Left hindlimb (tissue), 1 donor: ENCODE data around the gene C3.
"Not testable (repeated sequence)": the region's sequence is repeated elsewhere in the genome, so short reads cannot be mapped to it uniquely, and the experiment has no call there.

Experiments used
- DNase-seq: peaks from one replicate; pipeline ENCODE4 v3.0.0-alpha.2; 2018

Gene C3

GRCh38 chr19:6720369-6721137, at the start of gene C3:
C3 (minus strand) TSS chr19:6720650; CDS start chr19:6720589, 61 bp downstream.
- no peak for DNase-seq

DNA sequence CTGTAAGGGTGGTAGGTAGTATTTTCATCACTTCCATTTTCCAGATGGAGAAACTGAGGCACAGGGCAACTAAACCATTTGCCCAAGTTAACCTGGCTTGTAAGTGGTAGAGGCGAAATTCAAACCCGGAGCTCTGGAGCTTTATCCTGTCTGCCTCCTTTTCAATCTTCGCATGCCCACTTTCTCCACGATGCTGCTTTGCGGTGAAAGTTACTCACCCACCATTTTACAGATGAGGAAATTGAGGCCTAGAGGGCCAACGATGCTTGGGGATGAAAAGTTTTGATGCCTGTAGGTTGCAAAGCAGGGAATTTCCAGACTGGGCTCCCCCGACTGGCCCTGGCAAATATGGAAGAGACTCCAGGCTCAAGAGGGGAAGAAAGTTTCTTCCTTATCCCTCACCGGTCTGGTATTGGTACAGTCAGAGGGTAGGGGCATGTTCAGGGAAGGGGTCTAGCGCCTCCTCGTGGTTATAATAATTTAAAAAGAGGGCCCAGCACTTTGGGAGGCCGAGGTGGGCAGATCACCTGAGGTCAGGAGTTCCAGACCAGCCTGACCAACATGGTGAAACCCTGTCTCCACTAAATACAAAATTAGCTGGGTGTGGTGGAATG, 48.7 kb upstream of the C3 start:
- DNase-seq = no peak

- DNase-seq = no peak
These were observed 47.9 kb upstream of the C3 start for GRCh38 chr19:6768236-6768785.

GRCh38 chr19:6767357-6768235, 47.1 kb upstream of the C3 start, which contains the start of gene SH2D3A:
SH2D3A (minus strand) TSS chr19:6767435; CDS start chr19:6763748, 3,687 bp downstream.
- DNase-seq = no peak

GRCh38 chr19:6767081-6767356, 46.6 kb upstream of the C3 start:
- no peak for DNase-seq

DNA sequence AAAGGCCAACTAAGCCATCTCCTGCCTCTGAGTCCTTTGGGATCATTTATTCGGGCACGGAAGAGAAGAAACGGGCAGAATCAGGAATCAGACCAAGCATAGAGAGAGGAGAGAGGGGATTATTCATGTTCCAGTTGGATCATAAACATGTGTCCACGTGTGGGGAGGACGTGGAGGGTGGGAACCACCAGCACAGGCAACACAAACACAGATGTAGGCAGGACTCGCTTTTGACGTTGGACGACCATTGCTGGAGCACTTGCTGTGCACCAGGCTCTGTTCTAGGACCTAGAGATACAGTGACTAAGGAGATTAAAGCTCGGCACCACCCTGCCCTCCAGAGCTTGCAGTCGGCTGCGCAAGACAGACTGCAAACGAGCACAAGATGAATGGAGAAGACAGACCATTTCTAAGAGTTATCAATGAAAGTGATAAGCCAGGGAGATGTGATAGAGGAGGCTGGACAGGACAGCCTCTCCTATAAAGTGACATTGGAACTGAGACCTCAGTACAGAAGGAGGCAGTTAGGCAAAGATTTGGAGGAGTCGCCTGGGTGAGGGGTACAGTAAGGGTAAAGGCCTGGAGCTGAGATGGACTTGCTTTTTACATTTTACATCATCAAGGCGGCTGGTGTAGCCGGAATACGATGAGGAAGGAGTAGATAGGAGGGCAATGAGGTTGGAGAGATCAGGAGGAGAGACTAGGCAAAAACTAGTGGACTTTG, 46.1 kb upstream of the C3 start:
- DNase-seq = no peak

- no peak for DNase-seq
These were observed 45.4 kb upstream of the C3 start for GRCh38 chr19:6765738-6766356.

- DNase-seq = not testable (repeated sequence)
These were observed 41.9 kb upstream of the C3 start for GRCh38 chr19:6762253-6762797.

- no peak for DNase-seq
These were observed 40.7 kb upstream of the C3 start for GRCh38 chr19:6761053-6761676.

- DNase-seq = no peak
These were observed 40.2 kb upstream of the C3 start for GRCh38 chr19:6760606-6761005.

DNA sequence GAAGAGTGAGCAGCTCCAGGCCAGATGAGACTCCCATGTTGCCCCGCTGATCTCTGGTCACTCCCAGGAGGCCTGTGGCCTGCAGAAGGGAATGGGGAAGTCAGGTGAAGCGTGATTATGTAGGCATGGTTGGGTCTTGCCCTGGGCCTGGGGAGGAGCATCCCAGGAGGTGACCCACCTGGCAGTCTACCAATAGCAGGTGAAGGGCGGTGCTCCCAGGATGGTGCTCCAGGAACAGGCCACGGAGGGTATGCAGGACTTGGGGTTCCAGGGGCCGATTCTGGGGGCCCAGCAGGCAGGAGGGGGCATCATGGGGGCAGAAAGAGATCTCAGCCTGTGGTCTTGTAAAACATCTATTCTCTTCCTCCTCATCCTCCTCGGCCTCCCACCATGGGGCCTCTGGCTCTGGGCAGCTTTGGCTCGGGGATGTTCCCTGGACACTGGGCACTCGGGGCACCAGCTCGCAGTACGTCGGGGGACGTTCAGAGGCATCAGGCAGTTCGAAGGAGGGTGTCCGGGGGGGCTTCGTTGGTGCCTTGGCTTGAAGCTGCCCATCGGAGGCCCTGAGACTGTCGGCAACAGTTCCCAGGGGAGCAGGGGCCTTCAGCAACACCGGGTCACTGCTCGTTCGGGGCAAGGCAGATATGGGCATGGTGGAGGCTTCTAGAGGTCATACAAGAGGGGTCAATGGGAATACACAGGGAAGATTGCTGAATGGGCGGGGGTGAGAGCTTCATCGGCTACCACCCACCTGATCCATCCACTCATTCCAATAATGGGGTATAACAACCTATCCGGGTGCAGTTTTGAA, 34.4 kb upstream of the C3 start:
- DNase-seq = no peak

DNA sequence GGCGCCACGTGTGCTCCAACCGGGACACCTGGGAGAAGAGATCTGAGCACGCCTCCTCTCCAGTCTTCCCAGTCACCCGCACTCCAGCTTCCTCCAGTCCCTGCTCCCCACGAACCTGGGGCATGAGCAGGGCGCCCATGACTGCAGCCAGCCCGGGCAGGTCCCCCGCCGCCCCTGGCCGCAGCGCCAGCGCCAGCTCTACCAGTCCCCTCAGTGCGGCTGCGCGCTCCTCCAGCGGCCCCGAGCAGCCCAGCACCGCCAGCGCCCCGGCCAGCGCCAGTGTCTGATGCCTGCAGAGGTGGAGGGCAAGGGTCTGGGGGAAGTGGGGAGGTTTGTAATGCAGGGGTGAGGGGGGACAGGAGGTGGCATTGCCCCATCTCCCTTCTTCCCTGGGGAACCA, 33.7 kb upstream of the C3 start:
- DNase-seq = no peak

GRCh38 chr19:6753178-6754031, 33.0 kb upstream of the C3 start:
- DNase-seq = peak; percentile 64

GRCh38 chr19:6752256-6753177, 32.1 kb upstream of the C3 start:
- no peak for DNase-seq

GRCh38 chr19:6751189-6751588, 30.7 kb upstream of the C3 start:
- no peak for DNase-seq

DNA sequence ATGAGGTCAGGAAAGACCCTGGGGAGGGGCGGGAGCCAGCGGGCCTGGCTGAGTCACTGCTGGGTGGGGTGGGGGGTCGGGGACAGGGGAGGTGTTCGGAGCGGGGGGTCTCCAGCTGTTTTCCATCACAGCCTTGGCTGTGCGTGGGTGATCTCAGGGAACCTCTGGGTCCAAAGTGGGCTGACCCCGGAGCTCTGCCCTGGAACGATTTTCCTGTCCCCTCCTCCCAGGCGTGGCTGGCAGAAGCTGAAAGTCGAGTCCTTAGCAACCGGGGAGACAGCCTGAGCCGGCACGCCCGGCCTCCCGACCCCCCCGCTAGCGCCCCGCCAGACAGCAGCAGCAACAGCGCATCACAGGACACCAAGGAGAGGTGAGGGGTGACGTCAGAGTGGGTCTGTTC, 29.6 kb upstream of the C3 start:
- DNase-seq = no peak

DNA sequence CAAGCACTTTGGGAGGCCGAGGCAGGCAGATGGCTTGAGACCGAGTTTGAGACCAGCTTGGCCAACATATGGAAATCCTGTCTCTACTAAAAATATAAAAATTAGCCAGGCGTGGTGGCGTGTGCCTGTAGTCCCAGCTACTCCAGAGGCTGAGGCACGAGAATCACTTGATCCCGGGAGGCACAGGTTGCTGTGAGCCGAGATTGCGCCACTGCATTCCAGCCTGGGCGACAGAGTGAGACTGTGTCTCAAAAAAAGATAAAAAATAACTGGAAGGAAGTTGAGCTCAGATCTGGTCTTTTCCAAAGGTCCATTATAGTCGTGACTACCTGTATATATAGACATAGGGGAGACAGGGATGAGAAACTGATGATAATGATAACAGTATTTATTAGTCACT, 28.1 kb upstream of the C3 start:
- not testable (repeated sequence) for DNase-seq

GRCh38 chr19:6745965-6746364, 25.5 kb upstream of the C3 start:
- DNase-seq = no peak
